ENCODE data around the gene MLC1.
A peak's percentile ranks its signal among the peaks of the same experiment; 100 is the strongest.

MLC1 gene

GRCh38 chr22:50121202-50121740 is 36.0 kb upstream of the MLC1 start:
- no peak for TF ChIP-seq CTCF (IDR thresholded peaks at IDR 0.05; ENCODE audit: low read length, missing control alignments)
- H3K4me3 ChIP-seq (replicated peaks; ENCODE audit: low read depth, low read length): no peak overlapping the region
- DNase-seq (ENCODE audit: low read depth): no peak

- no peak for TF ChIP-seq CTCF (IDR thresholded peaks at IDR 0.05; ENCODE audit: low read length, missing control alignments)
Observed at GRCh38 chr22:50119768-50120251, 34.6 kb upstream of the MLC1 start.

GRCh38 chr22:50119169-50119767 is 34.0 kb upstream of the MLC1 start:
- TF ChIP-seq CTCF (IDR thresholded peaks at IDR 0.05; ENCODE audit: low read length, missing control alignments): no peak
- H3K4me3 ChIP-seq (replicated peaks; ENCODE audit: low read depth, low read length): no peak overlapping the region

More at GRCh38 chr22:50119768-50120251, 34.6 kb upstream of the MLC1 start:
- DNase-seq (ENCODE audit: low read depth): peak; percentile 93
- H3K4me3 ChIP-seq (replicated peaks; ENCODE audit: low read depth, low read length): no peak overlapping the region

GRCh38 chr22:50118557-50119168 is 33.4 kb upstream of the MLC1 start:
- peak; percentile 100 for DNase-seq (ENCODE audit: low read depth)
- H3K4me3 ChIP-seq (replicated peaks; ENCODE audit: low read depth, low read length): peak overlapping the region; percentile 5
- no peak for TF ChIP-seq CTCF (IDR thresholded peaks at IDR 0.05; ENCODE audit: low read length, missing control alignments)

More at GRCh38 chr22:50119169-50119767, 34.0 kb upstream of the MLC1 start:
- no peak for DNase-seq (ENCODE audit: low read depth)

- no peak overlapping the region for H3K4me3 ChIP-seq (replicated peaks; ENCODE audit: low read depth, low read length)
- TF ChIP-seq CTCF (IDR thresholded peaks at IDR 0.05; ENCODE audit: low read length, missing control alignments): no peak
- no peak for DNase-seq (ENCODE audit: low read depth)
Observed at GRCh38 chr22:50118129-50118528, 32.9 kb upstream of the MLC1 start.

- TF ChIP-seq CTCF (IDR thresholded peaks at IDR 0.05; ENCODE audit: low read length, missing control alignments): no peak
- no peak overlapping the region for H3K4me3 ChIP-seq (replicated peaks; ENCODE audit: low read depth, low read length)
- DNase-seq (ENCODE audit: low read depth): no peak
Observed at GRCh38 chr22:50117168-50117762, 32.0 kb upstream of the MLC1 start.

Data from fibroblast of pulmonary artery (primary cell).